Fibroblast of the aortic adventitia (primary cell): ENCODE results near the gene NEURL4. TPM values are rescaled to one million over a fixed set of nuclear protein-coding genes. Genes with fewer than 3 reads are reported as not detected.

ENCODE experiments used
- DNase-seq: peaks from one replicate; pipeline ENCODE4 v3.0.0-alpha.2; 2010; ENCODE audit warnings: low read depth
- H3K4me3 ChIP-seq: 2 replicates; pipeline ENCODE4 v1.5.1; 2011; ENCODE audit warnings: low read depth, mild to moderate bottlenecking, control low read depth, low read length, moderate library complexity
- CTCF ChIP-seq: IDR thresholded peaks from 2 replicates; pipeline ENCODE4 v1.5.1; 2011; ENCODE audit warnings: mild to moderate bottlenecking, low read length, control low read depth, inconsistent platforms; ENCODE audit not compliant: insufficient read depth
- total RNA-seq: library from RNA; depleted of rRNA; stranded (reverse); fragments of >200 nt; gene quantifications from 2 replicates; pipeline ENCODE4 v1.2.3, GENCODE V29; 2012; ENCODE audit warnings: low replicate concordance

Gene NEURL4
- total RNA-seq, 1 donor: 17.4 TPM

GRCh38 chr17:7354262-7354843 lies 25.2 kb upstream of the NEURL4 start:
- no peak for TF ChIP-seq CTCF
- DNase-seq: peak; percentile 36
- peak overlapping the region; percentile 88 for H3K4me3 ChIP-seq

GRCh38 chr17:7352910-7353635 lies 23.9 kb upstream of the NEURL4 start:
- no peak for TF ChIP-seq CTCF
- no peak for DNase-seq
- H3K4me3 ChIP-seq: peak overlapping the region; percentile 88

GRCh38 chr17:7352503-7352889 lies 23.4 kb upstream of the NEURL4 start:
- H3K4me3 ChIP-seq: peak overlapping the region; percentile 88
- DNase-seq: no peak
- peak; percentile 75 for TF ChIP-seq CTCF

GRCh38 chr17:7351665-7352502 lies 22.7 kb upstream of the NEURL4 start, which contains the start of gene KCTD11:
Gene KCTD11, plus strand, starts transcription at chr17:7352162.
- peak; percentile 87 for DNase-seq
- H3K4me3 ChIP-seq: peak within 1 kb of the TSS; percentile 88
- TF ChIP-seq CTCF: no peak

- no peak for TF ChIP-seq CTCF
- no peak overlapping the region for H3K4me3 ChIP-seq
- peak; percentile 70 for DNase-seq
Measured at GRCh38 chr17:7348478-7349242, 19.5 kb upstream of the NEURL4 start.
